ENCODE results near the gene ZFAND3. TPM values are rescaled to one million over a fixed set of nuclear protein-coding genes. Genes with fewer than 3 reads are reported as not detected.

ZFAND3 gene
- total RNA-seq, 1 donor from 2014 or later = 81.8 TPM

- Histone ChIP-seq H3K9me3 (replicated peaks) (no peaks in the 10 kb centered on the region), H3K36me3 (peaks cover 3% of the 10 kb centered on the region), H3K4me1 (peaks cover 31% of the 10 kb centered on the region), H3K27me3 (ENCODE audit: low read depth) (no peaks in the 10 kb centered on the region), H3K27ac (replicated peaks) (no peak overlapping the region), H3K4me3 (no peak overlapping the region)
- intact Hi-C loops (cut with micrococcal nuclease) = no loop called here
- TF ChIP-seq CTCF (IDR thresholded peaks at IDR 0.05; ENCODE audit: borderline replicate concordance) = no peak
- DNase-seq = no peak
Observed at GRCh38 chr6:38113825-38114576, 294.5 kb downstream of the ZFAND3 start.

GRCh38 chr6:38114976-38115625, 295.6 kb downstream of the ZFAND3 start:
- H3K4me1 ChIP-seq = peaks cover 26% of the 10 kb centered on the region
- intact Hi-C loops (cut with micrococcal nuclease) = no loop called here
- no peak overlapping the region for H3K4me3 ChIP-seq
- no peaks in the 10 kb centered on the region for H3K27me3 ChIP-seq (ENCODE audit: low read depth)
- H3K36me3 ChIP-seq = peaks cover 3% of the 10 kb centered on the region
- no peak overlapping the region for H3K27ac ChIP-seq (replicated peaks)
- no peaks in the 10 kb centered on the region for H3K9me3 ChIP-seq (replicated peaks)
- no peak for TF ChIP-seq CTCF (IDR thresholded peaks at IDR 0.05; ENCODE audit: borderline replicate concordance)
- DNase-seq = no peak

DNA sequence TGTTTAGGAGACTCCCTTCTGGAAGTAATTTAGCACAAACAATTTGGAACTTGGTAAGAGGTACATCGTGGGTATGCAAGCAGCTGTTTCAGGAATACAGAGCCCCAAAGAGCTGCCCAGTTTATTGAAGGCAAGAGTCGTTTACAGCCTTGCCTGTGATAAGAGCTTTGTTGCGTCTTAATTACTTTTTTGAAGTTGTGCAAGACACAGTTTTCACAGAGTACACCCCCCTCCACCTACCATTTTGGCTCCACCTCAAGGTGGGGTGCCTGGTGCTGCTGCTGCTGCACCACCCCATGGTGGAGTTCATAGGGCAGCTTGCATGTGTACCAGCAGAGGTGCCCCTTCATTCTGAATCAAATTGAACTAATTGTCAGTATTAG, 296.1 kb downstream of the ZFAND3 start:
- intact Hi-C loops (cut with micrococcal nuclease) = no loop called here
- TF ChIP-seq CTCF (IDR thresholded peaks at IDR 0.05; ENCODE audit: borderline replicate concordance) = no peak
- no peaks in the 10 kb centered on the region for H3K27me3 ChIP-seq (ENCODE audit: low read depth)

GRCh38 chr6:38116248-38116647, 296.7 kb downstream of the ZFAND3 start:
- no peaks in the 10 kb centered on the region for H3K9me3 ChIP-seq (replicated peaks)
- H3K4me3 ChIP-seq = no peak overlapping the region
- H3K36me3 ChIP-seq = peaks cover 6% of the 10 kb centered on the region
- no peak for TF ChIP-seq CTCF (IDR thresholded peaks at IDR 0.05; ENCODE audit: borderline replicate concordance)
- DNase-seq = no peak
- no peak overlapping the region for H3K27ac ChIP-seq (replicated peaks)
- peaks cover 15% of the 10 kb centered on the region for H3K4me1 ChIP-seq
- intact Hi-C loops (cut with micrococcal nuclease) = no loop called here
- no peaks in the 10 kb centered on the region for H3K27me3 ChIP-seq (ENCODE audit: low read depth)

More for the DNA sequence above, 296.1 kb downstream of the ZFAND3 start:
- no peak overlapping the region for H3K4me3 ChIP-seq
- no peak overlapping the region for H3K27ac ChIP-seq (replicated peaks)
- H3K36me3 ChIP-seq = peaks cover 6% of the 10 kb centered on the region
- H3K4me1 ChIP-seq = peaks cover 21% of the 10 kb centered on the region
- DNase-seq = no peak
- no peaks in the 10 kb centered on the region for H3K9me3 ChIP-seq (replicated peaks)

DNA sequence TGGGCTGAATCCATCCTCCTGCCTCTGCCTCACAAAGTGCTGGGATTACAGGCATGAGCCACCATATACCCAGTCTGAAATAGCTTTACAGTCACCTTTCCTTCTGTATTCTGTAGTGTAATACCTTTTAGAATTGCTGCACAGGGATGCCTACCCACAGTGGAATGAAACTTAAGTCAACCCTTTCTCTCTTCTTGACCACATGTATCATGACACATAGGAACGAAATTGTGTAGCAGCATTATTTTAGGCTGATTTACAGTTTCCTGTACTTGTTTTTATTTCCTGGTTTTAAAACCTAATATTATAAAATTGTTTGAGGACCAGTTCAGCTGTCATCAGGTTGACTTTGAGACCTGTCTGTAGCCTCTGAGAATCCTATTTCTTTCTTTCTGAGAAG, 297.8 kb downstream of the ZFAND3 start:
- TF ChIP-seq CTCF (IDR thresholded peaks at IDR 0.05; ENCODE audit: borderline replicate concordance) = no peak
- Histone ChIP-seq H3K36me3 (peaks cover 6% of the 10 kb centered on the region), H3K4me1 (peaks cover 13% of the 10 kb centered on the region), H3K4me3 (no peak overlapping the region), H3K27me3 (ENCODE audit: low read depth) (no peaks in the 10 kb centered on the region), H3K9me3 (replicated peaks) (no peaks in the 10 kb centered on the region), H3K27ac (replicated peaks) (no peak overlapping the region)
- no peak for DNase-seq
- intact Hi-C loops (cut with micrococcal nuclease) = no loop called here
